HG03025 (cell line): Measurements from ENCODE around the gene KRT1.
"Not testable (repeated sequence)": the region's sequence is repeated elsewhere in the genome, so short reads cannot be mapped to it uniquely, and the experiment has no call there.

Source experiments
- ATAC-seq: cut with Tn5 transposase; IDR thresholded peaks from one replicate; pipeline ENCODE4 v1.9.1; 2021; ENCODE audit warnings: mild to moderate bottlenecking, moderate library complexity; ENCODE audit not compliant: unreplicated experiment, low FRiP score

KRT1 gene

DNA sequence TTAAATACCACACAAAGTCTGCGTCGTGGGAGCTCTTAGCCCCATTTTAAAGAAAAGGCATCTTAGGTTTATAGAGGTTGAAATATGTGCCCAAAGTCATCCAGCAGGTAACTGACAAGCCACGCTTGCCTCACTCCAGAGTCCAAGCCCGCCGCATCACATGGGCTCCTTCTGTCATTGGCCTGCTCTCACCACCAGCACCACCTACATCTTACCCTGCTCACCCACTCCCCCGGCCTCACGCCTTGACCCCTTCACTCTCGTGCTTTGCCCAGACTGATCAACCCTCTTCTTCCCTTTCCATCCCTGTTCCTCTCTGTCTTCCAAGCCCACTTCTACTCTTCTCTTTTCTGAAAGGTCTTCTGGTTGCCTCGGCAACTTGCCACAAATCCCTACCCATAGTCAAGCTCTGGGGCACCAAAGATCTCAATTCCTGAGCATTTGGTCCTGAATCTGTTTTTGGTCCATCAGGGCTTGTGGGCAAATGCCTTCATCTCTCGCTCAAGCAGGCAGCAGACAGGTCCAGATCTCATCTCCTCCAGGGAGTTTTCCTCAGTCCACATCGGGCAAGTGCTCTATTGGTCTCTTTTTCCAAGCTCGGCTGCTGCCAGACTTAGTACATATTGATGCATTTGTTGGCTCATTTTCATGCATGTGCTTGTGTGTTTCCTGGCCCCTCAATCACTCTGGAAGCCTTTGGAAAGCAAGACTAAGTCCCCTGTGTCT, 3.5 kb upstream of the KRT1 start:
- no peak for ATAC-seq

DNA sequence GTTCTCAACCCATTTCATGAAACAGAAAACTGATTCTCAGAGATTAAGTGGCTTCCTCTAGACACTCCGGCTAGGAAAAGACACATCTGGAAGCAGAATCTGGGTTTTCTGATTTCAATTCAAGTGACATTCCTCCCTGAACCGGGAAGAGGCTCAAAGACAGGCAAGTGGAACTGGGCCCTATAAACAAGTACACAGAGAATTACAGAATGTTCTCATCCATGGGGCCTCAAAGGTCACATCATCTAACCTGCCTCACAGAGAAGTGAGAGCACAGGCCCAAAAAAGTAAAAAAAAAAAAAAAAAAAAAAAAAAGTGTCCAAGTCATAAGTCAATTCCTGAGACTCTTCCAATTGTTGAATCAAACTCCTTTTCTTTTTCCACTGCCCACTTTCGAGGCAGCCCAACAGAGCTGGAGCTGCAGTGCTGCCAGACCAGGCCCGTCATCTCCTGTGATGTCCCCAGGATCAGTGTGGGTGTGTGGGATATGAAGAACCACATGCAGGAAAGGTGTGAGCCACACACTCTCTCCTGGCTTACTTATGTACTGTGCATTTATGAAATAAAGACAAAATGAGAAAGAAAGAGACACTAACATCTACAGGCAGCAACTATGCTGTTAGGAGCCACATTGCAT, 2.8 kb upstream of the KRT1 start:
- ATAC-seq: no peak

DNA sequence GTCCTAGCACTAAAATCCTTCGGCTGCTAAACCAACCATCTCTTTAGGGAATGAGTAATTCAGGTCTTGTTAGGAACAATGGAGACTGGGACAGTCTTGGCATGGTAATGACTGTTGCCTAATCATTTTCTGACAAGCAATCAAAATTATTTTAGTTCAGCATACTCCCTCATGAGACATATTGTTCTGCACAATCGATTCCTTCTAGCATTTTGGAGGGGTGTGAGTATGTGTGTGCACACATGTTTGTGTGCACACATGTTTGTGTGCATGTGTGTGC, 2.1 kb upstream of the KRT1 start:
- ATAC-seq: no peak

DNA sequence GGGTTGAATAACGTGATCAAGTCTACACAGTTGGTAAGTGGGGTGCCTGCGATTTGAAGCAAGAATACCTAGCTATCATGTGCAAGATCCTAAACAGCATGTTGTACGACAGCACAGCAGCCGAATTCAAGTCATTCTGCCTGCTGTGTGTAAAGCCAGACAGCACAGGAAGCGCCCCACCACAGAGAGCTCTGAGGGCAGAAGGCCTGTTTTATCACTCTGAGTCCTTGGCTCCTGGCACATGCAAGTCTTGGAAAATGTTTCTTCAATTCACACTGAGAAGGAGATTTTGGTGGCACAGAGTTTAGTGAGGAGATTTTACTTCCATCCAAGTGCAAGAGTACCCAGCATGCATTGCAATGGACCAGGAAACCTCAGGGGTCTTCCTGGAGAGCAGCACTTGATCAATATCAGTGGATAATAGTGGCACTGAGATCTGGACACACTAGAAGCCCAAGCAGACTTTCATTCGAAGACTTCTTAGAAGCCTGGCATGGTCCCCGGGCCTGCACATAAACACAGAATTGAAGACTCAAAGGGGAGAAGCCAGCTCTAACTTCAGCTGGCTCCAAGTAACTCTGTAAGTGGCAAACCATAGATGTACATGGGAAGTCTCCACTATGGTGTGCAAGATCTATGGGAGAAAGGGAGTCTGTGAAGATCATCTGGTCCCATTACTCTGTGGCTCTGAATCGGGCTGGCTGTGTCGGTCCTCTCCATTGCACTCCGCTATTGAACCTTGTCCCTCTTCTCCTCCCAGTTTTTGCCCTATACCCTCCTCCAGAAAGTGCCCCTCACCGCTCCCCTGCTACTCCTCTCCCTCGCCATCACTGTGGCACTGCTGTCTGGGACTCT, 1.5 kb upstream of the KRT1 start:
- ATAC-seq: no peak

DNA sequence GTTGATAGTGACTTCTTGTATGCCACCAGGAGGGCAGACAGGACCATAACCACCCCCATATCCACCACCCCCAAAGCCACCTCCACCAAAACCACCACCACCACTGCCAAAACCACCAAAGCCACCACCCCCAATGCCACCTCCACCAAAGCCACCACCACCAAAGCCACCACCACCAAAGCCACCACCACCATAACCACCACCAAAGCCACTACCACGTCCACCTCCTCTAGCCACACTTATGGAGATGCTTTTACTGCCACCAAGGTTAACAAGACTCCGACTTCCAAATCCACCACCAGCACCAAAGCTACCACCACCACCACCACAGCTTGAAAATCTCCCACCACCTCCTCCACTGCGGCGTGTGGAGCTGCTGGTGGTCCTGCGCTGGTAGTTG, 332 bp downstream of the KRT1 start:
- no peak for ATAC-seq

DNA sequence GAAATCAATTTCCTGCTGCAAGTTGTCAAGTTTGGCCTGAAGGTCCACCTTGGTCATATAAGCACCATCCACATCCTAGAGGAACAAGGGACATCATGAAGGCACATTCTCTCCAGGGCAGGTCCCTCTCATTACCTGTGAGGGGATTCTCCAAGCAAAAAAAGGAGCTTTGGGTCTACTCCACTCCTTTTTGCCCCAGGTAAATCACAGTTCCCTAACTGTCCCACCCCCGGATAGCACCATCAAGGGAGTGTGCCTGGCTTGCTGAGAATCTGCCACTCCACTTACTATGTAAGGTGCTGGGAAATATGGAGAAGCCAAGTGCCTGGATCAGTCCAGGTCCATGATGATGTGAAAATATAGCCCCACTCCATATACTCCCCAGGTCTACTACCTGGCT, 2.5 kb downstream of the KRT1 start:
- no peak for ATAC-seq

DNA sequence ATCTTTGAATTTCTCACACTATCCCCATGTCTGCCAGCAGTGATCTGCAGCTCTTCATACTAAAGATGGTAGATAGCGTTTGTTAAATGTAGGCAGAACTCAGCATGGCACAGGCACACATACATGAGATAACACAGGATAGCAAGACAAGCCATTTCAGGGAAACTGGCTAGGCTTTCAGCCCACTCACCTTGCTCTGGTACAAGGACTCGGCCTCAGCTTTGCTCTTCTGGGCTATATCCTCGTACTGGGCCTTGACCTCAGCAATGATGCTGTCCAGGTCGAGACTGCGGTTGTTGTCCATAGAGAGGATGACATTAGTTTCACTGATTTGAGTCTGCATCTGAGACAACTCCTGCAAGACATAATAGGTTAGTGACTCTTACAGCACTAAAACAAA, 3.1 kb downstream of the KRT1 start:
- ATAC-seq: no peak

DNA sequence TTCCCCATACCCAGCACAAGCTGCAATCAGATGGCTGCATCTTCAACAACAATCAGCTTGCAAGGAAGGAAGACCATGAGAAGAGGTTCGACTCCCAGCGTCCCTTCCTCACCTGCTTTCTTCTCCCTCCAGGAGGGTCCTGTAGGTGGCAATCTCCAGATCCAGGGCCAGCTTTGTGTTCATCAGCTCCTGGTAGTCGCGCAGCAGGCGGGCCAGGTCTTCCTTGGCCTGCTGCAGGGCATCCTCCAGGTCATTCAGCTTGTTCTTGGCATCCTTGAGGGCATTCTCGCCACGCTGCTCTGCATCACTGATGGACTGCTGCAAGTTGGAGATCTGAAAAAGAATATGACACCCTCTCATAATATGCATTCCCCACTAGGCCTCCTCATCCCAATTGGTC, 4.0 kb downstream of the KRT1 start:
- ATAC-seq: no peak

DNA sequence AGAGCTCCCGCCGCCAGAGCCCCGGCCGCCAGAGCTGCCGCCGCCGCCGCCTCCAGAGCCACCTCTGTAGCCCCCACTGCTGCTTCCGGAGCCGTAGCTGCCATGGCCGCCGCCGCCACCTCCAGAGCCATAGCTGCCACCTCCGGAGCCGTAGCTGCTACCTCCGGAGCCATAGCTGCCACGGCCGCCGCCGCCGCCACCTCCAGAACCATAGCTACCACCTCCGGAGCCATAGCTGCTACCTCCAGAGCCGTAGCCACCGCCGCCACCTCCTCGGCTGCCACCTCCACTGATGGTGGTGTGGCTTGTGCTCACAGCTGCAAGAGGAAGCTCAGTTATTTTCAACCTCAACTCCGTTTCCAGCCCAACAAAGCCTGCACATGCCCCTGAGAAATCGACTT, 4.9 kb downstream of the KRT1 start:
- no peak for ATAC-seq

DNA sequence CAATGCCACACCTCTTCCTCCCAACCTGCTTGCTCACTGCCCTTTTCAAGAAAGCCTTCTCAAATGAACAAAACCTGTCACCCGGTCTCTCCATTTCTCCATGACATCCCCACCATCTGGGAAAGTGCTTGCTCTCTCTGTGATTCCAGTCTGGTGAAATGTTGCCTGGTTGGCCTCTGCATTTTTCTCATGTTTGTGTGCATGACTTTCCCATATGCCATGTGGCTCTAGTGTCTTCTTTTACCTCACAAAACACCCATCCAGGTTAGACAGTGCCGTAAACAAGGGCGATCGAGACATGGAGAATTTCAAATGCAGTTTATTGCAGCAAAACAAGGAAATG, 5.8 kb downstream of the KRT1 start:
- ATAC-seq: no peak

DNA sequence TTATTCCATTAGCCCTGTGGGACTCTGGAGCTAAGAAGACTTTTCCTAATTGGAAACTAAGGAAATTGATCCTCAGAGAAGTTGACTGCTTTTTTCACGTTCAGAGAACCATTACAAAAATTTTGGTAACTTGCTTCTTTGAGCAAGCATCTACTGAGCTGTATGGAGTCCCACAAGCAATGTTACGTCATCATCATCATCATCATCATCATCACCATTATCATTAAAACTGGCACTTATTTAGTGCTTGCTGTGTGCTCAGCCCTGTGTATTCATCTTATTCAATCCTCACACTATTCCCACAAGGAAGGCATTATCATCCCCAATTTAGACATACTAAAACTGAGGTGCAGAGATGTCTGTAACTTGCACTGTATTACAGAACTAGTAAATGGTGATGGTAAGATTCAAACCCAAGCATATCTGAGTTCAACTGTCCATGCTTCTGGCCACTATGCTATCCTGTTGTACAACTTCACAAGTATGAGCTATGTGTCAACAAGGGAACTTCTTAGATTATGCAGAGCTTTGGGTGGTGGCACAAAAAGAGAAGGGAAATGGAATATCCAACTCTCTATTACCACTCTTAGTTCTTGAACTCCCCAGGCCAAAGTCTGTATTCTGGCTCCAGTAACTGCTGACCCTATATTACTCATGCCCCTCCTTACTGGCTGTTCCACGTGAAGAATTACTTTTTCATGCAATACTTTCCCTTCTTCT, 6.3 kb downstream of the KRT1 start:
- ATAC-seq: no peak

DNA sequence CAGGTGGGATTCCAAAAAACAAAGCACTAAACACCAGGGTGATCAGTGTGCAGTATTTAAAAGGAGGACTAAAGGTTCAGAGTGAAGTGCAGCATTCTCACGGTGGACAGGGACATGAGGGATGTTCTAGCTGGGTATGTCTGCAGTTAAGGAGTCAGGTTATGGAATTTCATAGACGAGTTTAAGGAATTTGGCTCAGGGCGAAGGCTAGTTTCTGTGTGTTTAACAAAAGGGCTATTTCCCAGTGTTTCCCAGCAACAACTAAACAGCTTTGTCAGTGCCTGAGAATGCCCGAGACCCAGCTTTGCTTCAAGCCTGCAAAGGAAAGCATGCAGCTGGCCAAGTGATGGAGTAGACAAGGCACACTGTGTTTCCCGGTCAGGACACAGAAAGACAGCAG, 7.0 kb downstream of the KRT1 start:
- no peak for ATAC-seq

DNA sequence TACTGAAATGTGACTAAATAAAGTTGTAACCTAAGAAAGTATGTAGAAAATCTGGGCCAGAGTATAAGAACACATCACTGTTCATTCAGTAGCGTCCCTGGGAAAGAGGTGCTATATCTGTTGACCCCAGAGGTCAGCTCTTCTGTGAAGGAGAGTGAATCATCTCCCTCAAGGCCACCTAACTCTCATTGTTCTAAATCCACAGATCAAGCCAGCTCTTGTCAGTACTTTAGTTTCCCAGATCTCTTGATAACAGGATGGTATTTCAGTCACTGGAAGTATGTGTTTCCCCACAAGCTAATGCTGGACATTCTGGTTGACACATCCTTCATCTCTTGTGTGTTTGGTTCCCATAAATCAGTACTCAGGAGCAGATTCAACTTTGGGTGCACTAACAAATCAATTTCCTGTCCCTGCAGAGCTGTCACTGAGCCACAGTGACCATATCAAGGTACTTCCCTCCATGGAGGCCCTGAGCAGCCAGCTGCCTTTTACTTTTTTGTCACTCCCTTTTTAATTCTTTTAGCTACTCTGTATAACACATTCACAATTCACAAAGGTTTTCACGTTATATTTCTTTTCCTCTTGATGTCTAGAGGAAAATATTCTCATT, 7.8 kb downstream of the KRT1 start:
- ATAC-seq: no peak

DNA sequence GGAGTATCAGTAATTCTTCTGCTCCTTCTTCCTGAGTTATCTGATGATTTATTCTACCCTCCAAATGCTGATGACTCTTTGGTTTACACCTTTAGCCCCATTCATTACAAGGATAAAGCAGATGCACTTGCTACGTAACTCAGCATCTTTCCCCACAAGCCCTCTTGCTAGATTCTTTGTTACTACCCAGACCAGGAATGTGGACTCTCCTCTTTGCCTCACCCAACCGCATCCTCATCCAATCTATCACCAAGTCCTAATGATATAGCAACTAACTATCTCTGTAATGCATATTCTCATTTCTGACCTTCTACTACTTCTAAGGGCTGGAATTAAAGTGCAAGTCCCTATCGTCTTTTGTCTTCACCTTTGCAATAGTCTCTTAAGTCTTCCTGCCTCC, 9.2 kb downstream of the KRT1 start:
- no peak for ATAC-seq

DNA sequence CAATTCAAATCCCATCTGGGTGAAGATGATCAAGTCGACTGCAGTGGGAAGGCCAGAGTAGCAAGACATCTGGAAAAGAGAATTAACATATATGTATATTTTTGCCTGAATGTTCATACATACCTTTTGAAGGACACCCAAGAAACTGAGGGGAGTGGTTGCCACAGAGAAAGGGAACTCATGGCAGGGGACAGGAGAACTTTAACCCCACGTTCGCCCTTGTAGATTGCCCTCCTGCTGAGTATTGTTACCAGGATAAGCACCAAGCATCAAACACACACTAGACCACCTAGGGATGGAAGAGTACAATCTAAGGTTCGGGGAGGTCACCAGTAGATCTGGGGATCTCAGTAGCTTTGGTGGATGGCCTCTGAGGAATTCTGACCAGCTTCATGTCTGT, 9.7 kb downstream of the KRT1 start:
- ATAC-seq: no peak

DNA sequence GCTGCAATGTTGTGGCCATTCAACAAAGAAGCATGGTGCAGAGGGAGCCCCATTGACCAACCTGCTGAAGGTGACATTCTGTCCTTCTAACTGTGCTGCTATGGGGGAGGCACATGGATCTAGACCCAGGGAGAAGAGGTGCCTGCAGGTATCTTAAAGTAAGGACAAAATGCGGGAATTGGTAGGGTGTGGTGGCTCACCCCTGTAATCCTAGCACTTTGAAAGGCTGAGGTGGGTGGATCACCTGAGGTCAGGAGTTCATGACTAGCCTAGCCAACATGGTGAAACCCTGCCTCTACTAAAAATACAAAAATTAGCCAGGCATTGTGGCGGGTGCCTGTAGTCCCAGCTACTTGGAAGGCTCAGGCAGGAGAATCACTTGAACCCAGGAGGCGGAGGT, 10.3 kb downstream of the KRT1 start:
- not testable (repeated sequence) for ATAC-seq

DNA sequence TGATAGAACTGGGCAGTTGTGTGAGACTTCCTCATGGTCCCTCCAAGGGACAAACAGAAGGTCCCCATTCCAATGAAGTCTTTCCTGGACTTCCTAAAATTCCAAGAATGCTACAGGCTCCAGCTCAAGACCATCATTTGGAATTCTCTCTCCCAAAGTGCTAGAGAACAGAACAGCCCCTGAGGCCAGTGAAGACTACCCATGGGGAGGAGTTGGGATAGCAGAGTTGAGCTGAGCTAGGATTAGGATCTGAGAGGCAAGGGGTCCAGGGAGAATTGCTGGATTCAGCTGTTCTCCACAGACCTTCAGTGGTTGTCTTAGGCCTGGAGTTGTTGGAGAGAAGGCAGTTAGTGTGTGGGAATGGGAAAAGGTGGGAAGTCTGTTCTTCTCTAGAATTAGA, 10.8 kb downstream of the KRT1 start:
- no peak for ATAC-seq

DNA sequence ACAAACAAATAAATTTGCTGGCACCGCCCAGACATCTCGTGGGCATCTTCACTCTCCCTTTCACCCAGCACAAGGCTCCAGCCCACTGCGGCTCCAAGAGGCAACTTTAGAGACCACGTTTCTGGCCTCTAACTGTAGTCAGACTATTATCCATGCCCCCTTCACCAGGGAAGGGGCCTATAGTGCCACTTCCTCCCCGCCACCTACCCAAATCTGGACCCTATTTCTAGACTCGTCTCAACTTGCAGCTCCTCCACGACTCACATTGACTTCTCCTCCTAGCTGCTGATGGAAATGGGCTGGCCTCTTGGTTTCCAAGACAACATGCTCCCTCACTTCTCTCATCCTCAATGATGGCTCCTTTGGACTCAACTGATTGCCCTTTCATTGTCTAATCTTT, 12.3 kb downstream of the KRT1 start:
- ATAC-seq: no peak

DNA sequence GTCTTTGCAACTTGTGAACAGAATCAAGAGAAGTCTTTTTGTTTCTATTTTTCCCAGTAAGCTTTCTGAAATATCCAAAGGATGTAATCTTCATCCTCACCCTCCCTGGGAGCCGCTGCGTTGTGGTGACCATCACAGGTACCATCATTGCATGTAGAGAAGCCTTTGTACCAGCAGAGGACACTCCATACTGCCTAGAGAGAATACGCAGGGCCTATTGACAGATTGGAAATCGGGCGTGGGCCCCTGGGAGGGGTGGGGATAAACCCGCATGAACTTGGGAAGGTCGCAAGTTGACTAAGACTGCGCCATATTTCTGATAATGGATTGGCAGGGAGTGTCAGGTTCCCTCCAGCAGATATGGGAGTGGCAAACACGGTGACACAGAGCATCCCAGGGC, 12.7 kb downstream of the KRT1 start:
- no peak for ATAC-seq

DNA sequence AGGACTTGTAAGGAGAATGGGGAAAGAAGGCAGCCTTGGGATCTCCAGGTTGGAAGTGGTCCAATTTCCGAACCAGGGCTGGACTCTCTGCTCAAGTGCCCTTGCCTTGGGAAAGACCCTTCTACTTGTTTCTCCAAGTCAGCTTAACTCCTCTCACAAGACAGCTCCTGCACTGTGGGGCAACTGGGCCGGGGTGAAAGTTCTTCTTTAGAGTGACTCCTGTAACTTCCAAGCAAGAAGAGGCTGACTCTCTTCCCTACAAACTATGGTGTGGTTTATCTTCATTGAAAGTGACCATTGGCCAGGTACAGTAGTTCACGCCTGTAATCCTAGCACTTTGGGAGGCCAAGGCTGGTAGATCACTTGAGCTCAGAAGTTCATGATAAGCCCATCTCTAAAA, 13.7 kb downstream of the KRT1 start:
- no peak for ATAC-seq

DNA sequence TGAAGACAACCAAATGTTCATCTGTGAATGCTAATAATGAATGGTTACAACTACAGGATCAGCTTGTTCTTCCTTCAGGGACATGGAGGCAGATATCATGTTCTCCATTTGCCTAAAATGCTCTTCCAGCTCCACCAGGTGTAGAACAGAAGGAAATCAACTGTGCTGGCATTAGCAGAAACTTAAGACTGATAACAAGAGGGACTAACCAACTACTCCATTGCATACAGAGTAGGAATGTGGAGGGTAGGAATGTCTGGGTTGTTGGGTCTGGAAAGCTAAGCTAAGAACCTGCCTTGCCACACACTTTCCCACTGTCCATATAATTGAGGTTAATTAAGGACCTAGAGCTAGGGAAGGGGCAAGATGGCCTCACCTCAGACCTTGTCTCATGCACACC, 16.8 kb downstream of the KRT1 start:
- no peak for ATAC-seq
